IPS-11a (cell line): ENCODE data around the gene GATA1.
"Not testable (repeated sequence)": the region's sequence is repeated elsewhere in the genome, so short reads cannot be mapped to it uniquely, and the experiment has no call there.

Experiments used
- H3K4me3 ChIP-seq: one replicate; pipeline ENCODE4 v1.5.1; 2013; ENCODE audit warnings: low read depth, low read length, control low read depth

GATA1 gene

DNA sequence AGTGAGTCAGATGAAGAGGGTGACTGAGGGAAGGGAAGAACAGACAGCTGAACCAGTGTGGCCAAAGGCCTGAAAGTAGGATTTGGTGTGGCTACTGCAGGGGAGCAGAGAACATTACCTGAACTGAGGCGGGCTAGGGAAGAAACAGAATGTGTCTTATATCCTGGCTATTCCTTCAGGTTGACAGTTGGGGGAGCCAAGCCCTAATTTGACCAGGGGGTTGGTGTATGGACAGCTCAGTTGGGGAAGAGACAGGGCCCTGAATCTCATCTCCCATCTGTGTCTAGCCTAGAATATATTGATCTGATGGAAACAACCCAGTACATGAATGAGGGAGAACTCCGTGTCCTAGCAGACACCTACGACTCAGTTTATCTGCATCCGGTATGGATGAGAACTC is 19.7 kb downstream of the GATA1 start:
- no peak overlapping the region for H3K4me3 ChIP-seq

DNA sequence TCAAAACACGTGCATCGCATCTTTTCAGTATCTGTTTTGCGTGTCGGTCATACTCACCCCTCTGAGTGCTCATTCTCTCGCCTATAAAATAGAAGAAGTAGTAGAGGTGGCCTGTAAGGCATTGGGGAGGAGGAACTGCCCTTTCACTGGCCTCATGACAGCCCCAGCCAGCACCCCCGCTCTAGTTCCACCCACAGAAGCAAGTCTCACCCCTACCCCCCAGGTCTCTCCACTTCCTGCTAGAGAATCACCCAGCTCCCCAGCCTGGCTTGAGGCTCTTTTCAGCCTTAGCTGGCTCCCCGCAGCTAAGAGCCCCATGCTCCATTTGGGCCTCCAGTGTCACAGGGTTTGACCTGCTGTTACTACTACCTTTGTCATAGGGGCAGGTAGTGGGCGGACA is 27.3 kb downstream of the GATA1 start:
- H3K4me3 ChIP-seq, result no peak overlapping the region

DNA sequence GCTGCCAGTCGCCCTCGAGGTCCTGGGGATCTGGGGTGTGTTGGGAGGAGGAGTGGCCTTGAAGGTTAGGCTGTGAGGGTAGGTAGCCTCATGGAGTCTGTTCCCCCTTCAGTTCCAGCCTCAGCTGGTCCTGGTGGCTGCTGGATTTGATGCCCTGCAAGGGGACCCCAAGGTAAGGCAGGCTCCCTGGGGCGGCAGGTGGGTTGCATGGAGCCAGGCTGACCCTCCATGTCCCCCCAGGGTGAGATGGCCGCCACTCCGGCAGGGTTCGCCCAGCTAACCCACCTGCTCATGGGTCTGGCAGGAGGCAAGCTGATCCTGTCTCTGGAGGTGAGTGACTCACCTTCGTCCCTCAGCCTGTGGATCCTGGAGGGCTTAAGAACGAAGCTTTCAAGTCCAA is 28.3 kb downstream of the GATA1 start:
- no peak overlapping the region for H3K4me3 ChIP-seq

DNA sequence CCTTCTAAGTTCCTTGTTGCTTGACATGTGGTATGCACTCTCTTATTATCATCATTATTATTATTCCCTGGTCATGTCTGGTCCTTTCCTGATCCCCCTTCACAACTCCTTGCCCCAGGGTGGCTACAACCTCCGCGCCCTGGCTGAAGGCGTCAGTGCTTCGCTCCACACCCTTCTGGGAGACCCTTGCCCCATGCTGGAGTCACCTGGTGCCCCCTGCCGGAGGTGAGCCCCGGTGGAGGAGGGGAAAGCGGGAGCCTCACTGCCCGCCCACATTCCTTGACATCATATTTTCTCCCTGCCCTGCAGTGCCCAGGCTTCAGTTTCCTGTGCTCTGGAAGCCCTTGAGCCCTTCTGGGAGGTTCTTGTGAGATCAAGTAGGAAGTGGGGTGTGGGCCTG is 28.9 kb downstream of the GATA1 start:
- H3K4me3 ChIP-seq, result no peak overlapping the region

DNA sequence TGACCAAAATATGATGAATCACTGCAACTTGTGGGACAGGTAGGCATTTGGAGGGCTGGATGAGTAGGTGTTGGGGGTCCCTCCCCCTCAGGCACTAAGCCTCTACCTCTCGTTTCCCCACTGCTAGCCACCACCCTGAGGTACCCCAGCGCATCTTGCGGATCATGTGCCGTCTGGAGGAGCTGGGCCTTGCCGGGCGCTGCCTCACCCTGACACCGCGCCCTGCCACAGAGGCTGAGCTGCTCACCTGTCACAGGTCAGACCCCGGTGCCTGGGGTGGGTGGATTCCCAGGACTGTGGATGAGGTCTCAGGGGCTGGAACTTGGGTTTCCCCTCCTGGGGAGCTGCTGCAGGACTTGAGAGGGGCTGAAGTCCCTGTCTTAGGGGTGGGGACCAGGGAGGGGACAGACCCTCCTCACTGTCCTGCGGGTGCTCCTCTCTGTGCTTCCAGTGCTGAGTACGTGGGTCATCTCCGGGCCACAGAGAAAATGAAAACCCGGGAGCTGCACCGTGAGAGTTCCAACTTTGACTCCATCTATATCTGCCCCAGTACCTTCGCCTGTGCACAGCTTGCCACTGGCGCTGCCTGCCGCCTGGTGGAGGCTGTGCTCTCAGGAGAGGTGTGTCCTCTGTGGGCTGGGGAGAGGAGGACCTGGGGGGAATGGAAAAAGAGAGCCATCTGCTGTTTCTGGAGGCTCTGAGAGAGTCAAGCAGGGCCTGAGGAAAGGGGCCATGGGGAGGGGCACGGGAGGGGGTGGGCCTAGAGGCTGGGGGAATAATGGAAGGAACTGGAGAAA is 29.8 kb downstream of the GATA1 start:
- no peak overlapping the region for H3K4me3 ChIP-seq

DNA sequence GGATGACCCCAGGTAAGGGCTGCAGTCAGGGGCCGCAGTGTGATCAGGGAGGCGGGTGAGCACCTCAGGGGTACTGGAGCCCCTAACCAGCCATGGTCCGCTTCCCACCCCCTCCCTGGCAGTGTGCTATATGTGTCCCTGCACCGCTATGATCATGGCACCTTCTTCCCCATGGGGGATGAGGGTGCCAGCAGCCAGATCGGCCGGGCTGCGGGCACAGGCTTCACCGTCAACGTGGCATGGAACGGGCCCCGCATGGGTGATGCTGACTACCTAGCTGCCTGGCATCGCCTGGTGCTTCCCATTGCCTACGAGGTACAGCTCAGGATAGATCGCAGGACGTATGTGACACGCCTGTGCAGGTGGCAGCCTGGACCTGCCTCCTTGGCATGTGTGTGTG is 31.7 kb downstream of the GATA1 start:
- H3K4me3 ChIP-seq, result no peak overlapping the region

DNA sequence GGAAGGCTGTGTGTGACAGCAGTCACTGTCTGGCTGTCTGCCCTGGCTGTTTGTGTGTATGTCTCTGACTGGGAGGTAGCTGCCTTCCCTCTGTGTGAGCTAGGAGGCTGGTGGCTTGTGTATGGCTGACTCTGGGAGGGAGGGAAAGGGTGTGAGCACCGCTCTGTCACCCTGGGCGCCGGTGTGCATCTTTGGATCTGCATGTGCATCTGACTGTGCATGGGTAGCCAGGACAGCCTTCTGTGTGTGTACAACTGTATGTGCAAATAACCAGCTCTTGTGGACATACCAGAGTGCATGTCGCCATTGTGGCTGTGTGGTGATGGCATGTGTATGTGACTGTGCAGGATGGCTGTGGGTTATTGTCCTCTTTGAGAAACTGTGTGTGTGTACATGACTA is 32.5 kb downstream of the GATA1 start:
- H3K4me3 ChIP-seq, result no peak overlapping the region

DNA sequence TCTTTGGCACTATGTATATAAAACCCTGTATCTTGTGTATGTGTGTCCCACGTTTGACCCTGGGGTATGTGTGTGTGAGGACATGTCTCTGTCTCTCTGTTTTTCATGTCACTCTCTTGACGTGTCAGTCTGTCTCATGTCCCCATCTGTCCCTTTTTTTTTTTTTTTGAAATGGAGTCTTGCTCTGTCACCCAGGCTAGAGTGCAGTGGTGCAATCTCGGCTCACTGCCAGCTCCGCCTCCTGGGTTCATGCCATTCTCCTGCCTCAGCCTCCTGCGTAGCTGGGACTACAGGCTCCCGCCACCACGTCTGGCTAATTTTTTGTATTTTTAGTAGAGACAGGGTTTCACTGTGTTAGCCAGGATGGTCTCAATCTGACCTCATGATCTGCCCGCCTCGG is 33.0 kb downstream of the GATA1 start:
- not testable (repeated sequence) for H3K4me3 ChIP-seq

DNA sequence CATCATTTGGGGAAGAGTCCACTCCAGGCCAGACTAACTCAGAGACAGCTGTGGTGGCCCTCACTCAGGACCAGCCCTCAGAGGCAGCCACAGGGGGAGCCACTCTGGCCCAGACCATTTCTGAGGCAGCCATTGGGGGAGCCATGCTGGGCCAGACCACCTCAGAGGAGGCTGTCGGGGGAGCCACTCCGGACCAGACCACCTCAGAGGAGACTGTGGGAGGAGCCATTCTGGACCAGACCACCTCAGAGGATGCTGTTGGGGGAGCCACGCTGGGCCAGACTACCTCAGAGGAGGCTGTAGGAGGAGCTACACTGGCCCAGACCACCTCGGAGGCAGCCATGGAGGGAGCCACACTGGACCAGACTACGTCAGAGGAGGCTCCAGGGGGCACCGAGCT is 36.7 kb downstream of the GATA1 start:
- no peak overlapping the region for H3K4me3 ChIP-seq

DNA sequence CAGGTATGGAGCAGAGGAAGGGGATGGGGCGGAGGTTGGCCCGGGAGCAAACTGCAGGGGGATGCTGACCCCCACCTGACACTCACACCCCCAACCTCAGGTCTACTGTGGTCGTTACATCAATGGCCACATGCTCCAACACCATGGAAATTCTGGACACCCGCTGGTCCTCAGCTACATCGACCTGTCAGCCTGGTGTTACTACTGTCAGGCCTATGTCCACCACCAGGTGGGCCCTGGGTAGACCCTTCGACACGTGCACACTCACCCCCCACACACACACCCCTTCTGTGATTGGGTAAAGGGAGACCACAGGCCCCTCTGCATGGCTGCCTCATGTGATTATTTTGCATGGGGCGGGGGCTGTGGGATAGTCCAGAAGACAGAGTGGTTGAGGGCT is 37.7 kb downstream of the GATA1 start:
- H3K4me3 ChIP-seq, result no peak overlapping the region

DNA sequence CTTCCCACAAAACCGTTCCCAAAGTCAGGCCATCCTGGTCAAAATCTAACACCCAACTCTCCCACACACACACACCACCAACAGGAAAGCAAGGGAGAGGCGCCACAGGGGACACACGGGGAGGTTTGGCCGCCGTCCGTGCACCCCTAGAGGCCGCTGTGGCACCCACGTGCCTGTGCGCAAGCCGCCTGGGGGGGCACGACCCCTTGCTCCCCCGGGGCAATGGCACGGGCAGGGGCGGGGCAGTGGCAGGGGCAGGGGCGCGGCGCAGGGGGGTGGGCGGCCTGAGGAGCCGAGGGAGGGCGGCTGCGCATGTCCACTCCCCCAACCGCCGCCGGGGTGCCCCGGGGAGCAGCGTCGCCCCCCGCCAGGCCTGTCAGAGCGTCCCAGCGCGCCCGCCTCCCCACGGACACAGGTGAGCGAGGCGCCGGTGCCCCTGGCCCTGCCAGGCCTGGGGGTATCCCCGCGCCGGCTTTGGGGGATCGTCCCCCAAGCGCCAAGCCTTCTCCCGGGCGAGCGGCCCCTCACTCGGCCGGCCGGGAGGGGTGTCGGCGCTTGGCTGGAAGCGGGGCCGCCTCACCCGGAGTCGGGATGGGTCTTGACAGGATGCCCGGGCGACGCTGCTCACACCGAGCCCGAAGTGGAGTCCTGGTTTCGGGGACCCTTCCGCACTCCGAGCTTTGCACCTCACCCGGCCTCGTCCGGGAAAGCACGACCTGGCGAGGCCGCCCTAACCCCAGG is 39.9 kb downstream of the GATA1 start, which contains the start of gene ERAS:
Gene ERAS (plus strand): TSS at position 379 of the 741 bp plus-strand sequence. CDS start 2,611 bp downstream, outside the sequence.
- no peak within 1 kb of the TSS for H3K4me3 ChIP-seq

DNA sequence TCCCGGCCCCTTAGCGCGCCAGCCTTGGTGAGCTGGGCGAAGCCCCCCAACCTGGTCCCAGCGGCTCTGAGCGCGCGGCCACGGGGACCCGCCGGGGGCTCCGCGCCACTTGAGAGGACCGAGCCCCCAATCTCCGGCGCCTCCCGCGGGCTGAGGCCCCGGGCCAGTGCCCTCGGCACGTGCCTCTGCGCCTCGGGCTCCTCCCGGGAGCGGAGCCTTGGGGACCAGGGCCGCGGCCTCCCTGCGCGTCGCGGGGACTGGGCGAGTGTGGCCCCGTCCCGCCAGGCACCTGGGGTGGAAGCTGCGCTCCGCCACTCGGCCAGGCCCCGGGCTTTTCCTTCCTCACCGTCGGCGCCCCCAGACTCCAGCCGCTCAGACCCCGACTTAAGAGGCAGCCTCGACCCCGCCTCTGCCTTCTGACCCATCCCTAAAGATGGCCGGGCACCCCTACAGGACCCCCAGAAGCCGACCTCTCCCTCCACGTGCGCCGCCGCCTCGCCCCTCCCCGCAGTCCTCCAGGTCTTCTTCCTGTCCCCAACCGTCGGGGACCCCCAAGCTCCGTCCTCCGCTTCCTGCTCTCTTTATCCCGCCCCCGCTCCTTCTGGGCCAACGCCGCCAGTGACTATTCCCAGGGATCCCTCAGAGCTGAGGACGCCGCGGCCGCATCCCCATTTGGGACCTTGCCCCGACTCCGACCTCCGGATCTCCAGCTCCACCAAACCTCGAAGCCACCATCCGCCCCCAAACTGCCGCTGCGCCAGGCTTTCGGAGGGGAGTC is 40.7 kb downstream of the GATA1 start:
- no peak overlapping the region for H3K4me3 ChIP-seq

DNA sequence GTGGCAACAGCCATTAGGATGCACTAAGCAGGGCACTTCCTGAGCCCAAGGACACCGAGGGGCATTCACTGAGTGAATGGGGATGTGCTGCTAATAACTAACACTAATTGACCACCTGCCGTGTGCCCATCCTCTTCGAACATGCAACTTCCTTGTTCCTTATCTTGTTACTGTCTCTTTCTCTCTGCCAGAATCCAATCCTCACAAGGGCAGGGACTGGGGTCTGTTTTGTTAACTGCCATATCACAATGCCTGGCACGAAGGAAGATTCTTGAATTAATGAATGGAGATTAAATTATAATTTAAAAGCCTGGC is 41.2 kb downstream of the GATA1 start:
- no peak overlapping the region for H3K4me3 ChIP-seq

DNA sequence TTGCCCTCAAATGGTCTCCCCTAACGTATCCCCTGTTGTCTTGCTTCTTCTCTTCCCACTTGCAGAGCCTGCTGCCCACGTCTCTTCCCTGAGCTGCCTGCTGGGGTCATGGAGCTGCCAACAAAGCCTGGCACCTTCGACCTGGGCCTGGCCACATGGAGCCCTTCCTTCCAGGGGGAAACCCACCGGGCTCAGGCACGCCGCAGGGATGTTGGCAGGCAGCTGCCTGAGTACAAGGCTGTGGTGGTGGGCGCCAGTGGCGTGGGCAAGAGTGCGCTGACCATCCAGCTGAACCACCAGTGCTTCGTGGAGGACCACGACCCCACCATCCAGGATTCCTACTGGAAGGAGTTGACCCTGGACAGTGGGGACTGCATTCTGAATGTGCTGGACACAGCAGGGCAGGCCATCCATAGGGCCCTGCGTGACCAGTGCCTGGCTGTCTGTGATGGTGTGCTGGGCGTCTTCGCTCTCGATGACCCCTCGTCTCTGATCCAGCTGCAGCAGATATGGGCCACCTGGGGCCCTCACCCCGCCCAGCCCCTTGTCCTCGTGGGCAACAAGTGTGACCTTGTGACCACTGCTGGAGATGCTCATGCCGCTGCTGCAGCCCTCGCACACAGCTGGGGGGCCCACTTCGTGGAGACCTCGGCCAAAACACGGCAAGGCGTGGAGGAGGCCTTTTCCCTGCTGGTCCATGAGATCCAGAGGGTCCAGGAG is 42.8 kb downstream of the GATA1 start:
- no peak overlapping the region for H3K4me3 ChIP-seq

DNA sequence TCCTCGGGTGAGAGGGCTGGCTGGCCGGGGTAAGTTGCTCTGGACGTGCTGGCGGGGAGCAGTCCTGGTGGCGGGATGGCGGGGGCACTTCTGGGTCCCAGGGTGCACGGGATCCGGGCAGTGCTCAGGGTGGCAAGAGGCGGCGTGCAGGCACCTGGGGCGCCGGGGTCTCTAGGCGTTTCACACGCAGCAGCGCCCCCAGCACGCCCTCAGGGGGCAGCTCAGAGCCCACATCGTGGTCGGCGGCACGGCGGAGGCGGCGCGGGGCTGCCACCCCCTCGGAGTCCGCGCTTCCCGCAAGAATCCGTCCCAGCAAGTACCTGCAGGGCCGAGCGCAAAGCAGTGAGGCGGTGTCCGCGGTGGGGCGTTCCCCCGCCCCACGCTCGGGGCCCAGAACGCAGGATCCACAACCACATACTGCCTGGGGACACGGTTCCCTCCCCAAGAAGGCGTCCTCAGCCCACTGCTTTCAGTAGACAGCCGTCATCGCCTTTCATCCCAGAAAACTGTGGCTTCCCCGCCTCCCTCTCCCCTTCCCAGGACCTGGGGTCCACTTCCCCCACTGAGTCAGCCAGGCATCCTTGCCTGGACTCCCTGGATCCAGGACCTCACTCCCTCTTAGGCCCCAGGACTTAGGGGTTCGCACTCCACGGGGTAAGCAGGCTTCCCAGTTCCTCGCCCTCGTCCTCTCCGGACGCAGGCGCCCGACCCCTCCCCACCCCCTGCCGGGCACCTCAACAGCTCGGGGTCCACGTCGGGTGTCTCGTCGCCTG is 44.9 kb downstream of the GATA1 start:
- H3K4me3 ChIP-seq, result peak overlapping the region; percentile 13

DNA sequence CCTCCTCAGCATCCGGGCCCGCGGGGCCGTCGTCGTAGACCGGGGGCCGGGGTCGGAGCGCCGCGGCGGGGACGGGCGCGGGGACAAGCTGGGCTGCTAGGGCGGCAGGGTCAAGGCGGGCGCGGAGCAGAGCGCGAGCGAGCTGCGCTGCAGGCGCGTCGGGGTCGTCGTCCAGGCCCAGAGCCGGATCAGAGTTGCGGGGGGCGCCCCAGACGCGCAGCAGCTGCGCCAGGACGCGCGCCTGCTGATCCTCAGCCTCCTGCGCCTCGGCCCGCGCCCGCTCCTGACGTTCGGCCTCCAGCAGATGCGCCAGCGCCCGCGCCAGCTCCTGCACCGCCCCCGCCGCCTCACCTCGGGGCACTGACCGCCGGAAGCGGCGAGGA is 45.5 kb downstream of the GATA1 start:
- peak overlapping the region; percentile 13 for H3K4me3 ChIP-seq

DNA sequence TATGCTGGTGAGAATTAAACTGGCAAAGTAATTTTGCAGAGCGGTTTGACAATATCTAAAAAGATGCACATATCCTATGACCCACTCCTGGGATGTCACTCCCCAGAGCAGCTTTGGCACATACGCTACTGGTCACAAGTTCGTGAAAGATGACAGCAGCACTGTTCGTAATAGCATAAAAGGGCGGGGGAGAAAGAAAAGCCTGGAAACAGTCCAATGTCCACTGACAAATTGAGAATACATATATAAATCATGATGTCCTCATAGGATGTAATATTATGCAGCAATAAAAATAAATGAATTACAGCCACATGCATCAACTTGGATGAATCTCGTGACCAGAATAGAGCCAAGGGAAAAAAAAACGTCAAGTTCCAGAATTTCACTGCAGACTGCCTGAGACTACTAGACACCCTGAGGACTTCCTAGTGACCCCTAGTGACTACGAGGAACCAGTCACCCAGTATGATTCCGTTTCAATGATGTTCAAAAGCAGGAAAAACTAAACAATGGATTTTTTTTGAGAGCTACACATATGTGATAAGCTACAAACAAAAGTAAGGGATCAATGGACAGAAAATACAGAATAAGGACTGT is 47.2 kb downstream of the GATA1 start:
- no peak overlapping the region for H3K4me3 ChIP-seq

DNA sequence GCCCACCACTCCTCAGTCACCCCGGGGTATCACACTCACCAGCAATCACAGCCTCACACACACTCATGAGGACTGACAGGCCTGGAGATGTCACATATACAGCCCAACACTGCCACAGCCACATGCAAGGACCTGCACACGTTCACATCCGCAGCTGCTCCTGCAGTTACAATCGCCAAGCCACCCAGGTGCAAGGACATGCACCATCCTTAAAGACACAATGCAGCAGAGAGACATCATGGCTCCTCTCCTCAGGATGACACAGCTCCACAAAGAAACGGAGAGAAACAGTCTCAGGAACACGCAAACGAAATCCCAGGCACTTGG is 48.0 kb downstream of the GATA1 start:
- H3K4me3 ChIP-seq, result no peak overlapping the region

DNA sequence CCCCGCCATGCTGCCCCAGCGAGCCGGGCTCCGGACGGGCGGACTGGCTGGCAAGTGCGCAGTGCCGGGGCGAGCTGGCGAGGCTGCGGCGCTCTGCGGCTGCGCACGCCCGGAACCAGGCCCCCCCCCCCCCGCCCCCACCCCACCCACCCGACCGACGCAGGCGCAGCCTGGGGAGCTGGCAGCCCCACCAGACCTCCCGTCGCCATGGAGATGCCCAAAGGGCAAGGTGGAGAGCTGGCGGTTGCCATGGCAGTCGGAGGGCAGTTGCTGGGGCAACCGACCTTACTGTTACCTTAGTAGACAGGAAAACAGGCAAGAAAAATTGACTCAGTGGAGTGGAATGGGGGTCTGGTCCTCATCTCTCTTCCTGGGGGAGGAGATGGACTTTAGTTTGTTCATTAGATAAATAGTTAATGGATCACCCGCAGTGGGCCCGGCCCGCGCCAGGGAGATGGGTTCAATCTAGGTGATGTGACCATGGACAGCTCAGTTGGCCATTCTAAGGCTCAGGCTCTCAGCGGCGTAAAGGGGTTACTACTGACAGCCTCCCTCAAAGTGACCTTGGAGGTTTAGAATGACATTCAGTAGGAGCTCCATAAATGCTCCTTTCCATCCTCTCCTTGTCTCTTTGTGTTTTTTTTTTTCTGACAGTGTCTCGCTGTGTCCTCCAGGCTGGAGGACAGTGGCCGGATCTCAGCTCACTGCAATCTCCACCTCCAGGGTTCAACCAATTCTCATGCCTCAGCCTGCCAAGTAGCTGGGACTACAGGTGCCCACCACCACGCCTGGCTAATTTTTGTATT is 49.3 kb downstream of the GATA1 start, which contains the start of gene PCSK1N:
Gene PCSK1N (minus strand): TSS at position 87 of the 806 bp plus-strand sequence. CDS start 78 bp downstream, at position 9.
- peak within 1 kb of the TSS; percentile 35 for H3K4me3 ChIP-seq
